Subcutaneous abdominal adipose tissue (tissue), 5 donors: ENCODE results near the gene MTAP.

ENCODE experiments used
- H3K27ac ChIP-seq: one replicate; pipeline ENCODE4 v1.7.0; 2013; ENCODE audit warnings: low read depth, mild to moderate bottlenecking, inconsistent platforms, low read length, moderate library complexity
- H3K27me3 ChIP-seq, 5 donors: one replicate each; pipeline ENCODE4 v1.7.0; 2013; ENCODE audit warnings: low read length in 5 of 5, inconsistent platforms in 1 of 5; ENCODE audit not compliant: control insufficient read depth in 5 of 5, insufficient read depth in 4 of 5
- H3K36me3 ChIP-seq, 5 donors: one replicate each; pipeline ENCODE4 v1.7.0; 2013; ENCODE audit warnings: low read length in 5 of 5; ENCODE audit not compliant: control insufficient read depth in 5 of 5, insufficient read depth in 5 of 5
- H3K4me1 ChIP-seq, 5 donors: one replicate each; pipeline ENCODE4 v1.7.0; 2013; ENCODE audit warnings: low read length in 5 of 5, mild to moderate bottlenecking in 3 of 5, moderate library complexity in 1 of 5; ENCODE audit not compliant: control insufficient read depth in 5 of 5, insufficient read depth in 5 of 5
- H3K4me3 ChIP-seq, 5 donors: one replicate each; pipeline ENCODE4 v1.7.0; 2013; ENCODE audit warnings: low read length in 5 of 5, low read depth in 1 of 5
- H3K9ac ChIP-seq, 5 donors: one replicate each; pipeline ENCODE4 v1.7.0; 2013; ENCODE audit warnings: low read length in 5 of 5, mild to moderate bottlenecking in 4 of 5, moderate library complexity in 3 of 5
- H3K9me3 ChIP-seq, 5 donors: one replicate each; pipeline ENCODE4 v1.7.0; 2013; ENCODE audit warnings: low read length in 5 of 5; ENCODE audit not compliant: control insufficient read depth in 5 of 5
- donor health status: healthy.
- donor health status: healthy.
- donor health status: healthy.
- donor health status: healthy.
- donor health status: healthy.

The MTAP gene

GRCh38 chr9:21984101-21984500, 181.7 kb downstream of the MTAP start:
- Histone ChIP-seq H3K4me3 (no peak overlapping the region), H3K27ac (no peak overlapping the region), H3K36me3 (no peaks in the 10 kb centered on the region), H3K4me1 (no peaks in the 10 kb centered on the region), H3K9me3 (peaks cover 0 to 2% (median 0%) of the 10 kb centered on the region in 5 donors), H3K9ac (no peak overlapping the region), H3K27me3 (peaks cover 23 to 55% (median 24%) of the 10 kb centered on the region in 5 donors)

- Histone ChIP-seq H3K9me3 (peaks cover 0 to 6% (median 2%) of the 10 kb centered on the region in 5 donors), H3K27ac (no peak overlapping the region), H3K27me3 (peaks cover 18 to 59% (median 29%) of the 10 kb centered on the region in 5 donors), H3K4me1 (no peaks in the 10 kb centered on the region), H3K9ac (no peak overlapping the region), H3K4me3 (no peak overlapping the region), H3K36me3 (no peaks in the 10 kb centered on the region)
Observed at GRCh38 chr9:21985964-21986667, 183.7 kb downstream of the MTAP start.
